Measurements from ENCODE around the gene CDH23. TPM values are rescaled to one million over a fixed set of nuclear protein-coding genes. Genes with fewer than 3 reads are reported as not detected.

Gene CDH23
- total RNA-seq, 2 experiments from 2014 or later: 3.7 to 5.3 TPM

GRCh38 chr10:71575934-71576801, 179.4 kb downstream of the CDH23 start:
- POLR2A ChIA-PET: no interaction called here
- ATAC-seq (ENCODE audit: low read depth) (no peak), DNase-seq (no peak)
- no peaks in the 10 kb centered on the region for H3K36me3 Mint-ChIP-seq
- H3K27me3 Mint-ChIP-seq: peaks cover 2% of the 10 kb centered on the region
- H3K4me1 Mint-ChIP-seq: peaks cover 3% of the 10 kb centered on the region
- no peaks in the 10 kb centered on the region for H3K9me3 Mint-ChIP-seq
- H3K27ac Mint-ChIP-seq: no peak overlapping the region
- no peak overlapping the region for H3K4me3 Mint-ChIP-seq

GRCh38 chr10:71576842-71577241, 180.1 kb downstream of the CDH23 start:
- Mint-ChIP-seq H3K27me3 (peaks cover 2% of the 10 kb centered on the region), H3K27ac (no peak overlapping the region), H3K36me3 (no peaks in the 10 kb centered on the region), H3K9me3 (no peaks in the 10 kb centered on the region), H3K4me1 (peaks cover 3% of the 10 kb centered on the region), H3K4me3 (no peak overlapping the region)
- POLR2A ChIA-PET: no interaction called here
- ATAC-seq (ENCODE audit: low read depth): no peak
- DNase-seq: no peak

DNA sequence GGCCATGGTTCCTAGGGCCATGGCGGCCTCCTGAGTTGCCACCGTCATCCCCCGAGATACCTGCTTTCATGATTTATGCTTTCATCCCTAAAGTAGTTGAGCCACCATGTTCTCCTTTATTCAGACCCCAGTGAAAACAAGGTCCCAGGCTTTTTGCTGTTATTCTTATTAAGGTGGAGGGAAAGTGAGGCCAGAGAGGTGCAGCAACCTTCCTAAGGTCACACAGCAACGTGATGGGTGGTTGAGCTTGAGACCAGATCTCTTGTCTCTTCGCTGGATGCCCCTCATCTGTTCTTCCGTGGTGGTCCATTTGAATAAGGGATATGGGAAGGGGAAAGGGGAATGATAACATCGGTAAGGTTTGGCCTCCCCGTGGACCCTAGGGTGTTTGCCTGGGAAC, 180.6 kb downstream of the CDH23 start:
- POLR2A ChIA-PET: no interaction called here
- DNase-seq (no peak), ATAC-seq (ENCODE audit: low read depth) (no peak)
- Mint-ChIP-seq H3K9me3 (no peaks in the 10 kb centered on the region), H3K27ac (no peak overlapping the region), H3K4me3 (no peak overlapping the region), H3K4me1 (peaks cover 3% of the 10 kb centered on the region), H3K27me3 (peaks cover 2% of the 10 kb centered on the region), H3K36me3 (no peaks in the 10 kb centered on the region)

- Mint-ChIP-seq H3K36me3 (no peaks in the 10 kb centered on the region), H3K4me3 (no peak overlapping the region), H3K27ac (no peak overlapping the region), H3K4me1 (peaks cover 3% of the 10 kb centered on the region), H3K9me3 (no peaks in the 10 kb centered on the region), H3K27me3 (peaks cover 2% of the 10 kb centered on the region)
- POLR2A ChIA-PET: no interaction called here
- DNase-seq (no peak), ATAC-seq (ENCODE audit: low read depth) (no peak)
These were observed 181.3 kb downstream of the CDH23 start for GRCh38 chr10:71578069-71578468.

DNA sequence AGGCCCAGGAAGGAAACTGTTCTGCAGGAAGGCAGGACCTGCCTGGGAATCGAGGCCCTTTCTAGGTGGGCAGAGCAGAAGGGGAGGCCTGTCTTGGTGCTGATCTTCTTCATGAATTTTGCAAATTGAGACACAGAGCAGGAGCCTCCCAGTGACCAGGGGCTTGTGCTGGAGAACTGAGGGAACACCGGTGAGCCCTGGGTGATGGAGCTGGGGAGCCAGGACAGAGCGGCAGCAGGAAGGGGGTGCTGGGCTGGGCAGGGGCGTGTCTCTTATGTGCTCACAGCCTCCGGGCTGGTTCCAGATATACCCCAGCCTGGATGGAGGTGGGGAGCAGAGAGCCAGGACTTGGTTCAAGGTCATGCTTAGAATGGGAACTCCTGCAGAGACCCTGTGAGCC, 182.9 kb downstream of the CDH23 start:
- DNase-seq: no peak
- Mint-ChIP-seq H3K27me3 (peaks cover 2% of the 10 kb centered on the region), H3K36me3 (no peaks in the 10 kb centered on the region), H3K9me3 (no peaks in the 10 kb centered on the region), H3K27ac (no peak overlapping the region), H3K4me1 (peaks cover 3% of the 10 kb centered on the region), H3K4me3 (no peak overlapping the region)
- POLR2A ChIA-PET: no interaction called here
- no peak for ATAC-seq (ENCODE audit: low read depth)

DNA sequence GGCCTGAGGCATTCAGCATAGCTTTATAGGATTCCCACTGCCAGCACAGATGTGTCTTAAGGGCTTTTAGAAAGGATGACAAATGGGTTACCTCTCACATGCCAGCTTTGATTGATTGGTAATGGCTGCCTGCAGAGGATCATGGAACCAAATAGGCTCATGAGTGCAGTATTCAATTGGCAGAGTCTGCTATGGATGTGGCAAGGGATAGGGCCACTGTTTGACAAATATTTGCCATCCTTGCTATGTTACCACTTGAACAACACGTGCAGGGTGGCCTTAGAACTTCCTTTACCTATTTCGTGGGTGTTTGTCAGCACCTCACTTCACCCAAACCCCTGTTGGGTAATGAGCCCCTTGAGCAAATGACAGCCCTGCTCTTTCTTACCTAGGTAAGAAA, 183.7 kb downstream of the CDH23 start:
- no peak for ATAC-seq (ENCODE audit: low read depth)
- Mint-ChIP-seq H3K27ac (no peak overlapping the region), H3K9me3 (no peaks in the 10 kb centered on the region), H3K4me3 (no peak overlapping the region), H3K36me3 (no peaks in the 10 kb centered on the region), H3K4me1 (peaks cover 3% of the 10 kb centered on the region), H3K27me3 (peaks cover 2% of the 10 kb centered on the region)
- POLR2A ChIA-PET: no interaction called here
- no peak for DNase-seq

DNA sequence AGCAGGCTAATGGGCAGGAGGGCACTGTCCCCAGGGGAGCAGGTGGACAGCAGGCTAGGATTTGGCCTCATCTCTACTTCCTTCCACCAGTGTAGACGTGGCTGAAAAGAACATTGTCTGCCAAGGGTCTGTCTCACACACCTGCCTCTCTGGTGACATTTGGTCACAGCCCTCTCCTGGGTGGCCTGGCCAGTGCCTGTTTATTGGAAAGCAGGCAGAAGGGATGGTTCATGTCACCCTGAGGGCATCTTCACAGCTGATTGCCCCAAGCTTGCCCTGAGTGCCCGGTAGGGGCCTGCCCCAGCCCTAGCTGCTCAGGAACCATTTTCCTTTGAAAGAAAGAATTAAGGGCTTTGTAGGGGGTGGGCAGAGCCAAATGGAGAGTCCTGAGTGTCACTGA, 184.2 kb downstream of the CDH23 start:
- H3K9me3 Mint-ChIP-seq: no peaks in the 10 kb centered on the region
- peaks cover 3% of the 10 kb centered on the region for H3K4me1 Mint-ChIP-seq
- H3K27ac Mint-ChIP-seq: no peak overlapping the region
- no peak overlapping the region for H3K4me3 Mint-ChIP-seq
- ATAC-seq (ENCODE audit: low read depth) (no peak), DNase-seq (no peak)
- peaks cover 2% of the 10 kb centered on the region for H3K27me3 Mint-ChIP-seq
- H3K36me3 Mint-ChIP-seq: no peaks in the 10 kb centered on the region
- POLR2A ChIA-PET: no interaction called here

DNA sequence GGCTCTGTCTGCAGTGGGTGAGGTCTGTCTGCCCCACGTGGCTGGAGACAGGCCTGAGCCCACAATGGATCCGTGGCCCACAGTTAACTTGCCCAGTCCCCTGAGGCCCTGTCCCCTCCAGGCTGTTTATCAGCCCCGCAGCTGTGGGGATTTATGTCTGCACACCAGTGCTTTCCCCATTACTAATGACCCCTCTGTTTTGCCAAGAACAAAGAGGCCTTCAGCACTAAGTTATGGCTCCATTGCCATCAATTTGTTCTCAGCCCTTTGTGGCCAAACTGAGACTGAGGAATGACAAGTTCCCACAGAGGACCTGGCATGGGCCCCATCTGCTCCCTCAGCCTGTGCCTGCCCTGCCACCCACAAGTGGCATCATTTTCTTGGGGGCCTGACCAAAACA, 184.7 kb downstream of the CDH23 start:
- ATAC-seq (ENCODE audit: low read depth) (no peak), DNase-seq (no peak)
- Mint-ChIP-seq H3K27me3 (peaks cover 2% of the 10 kb centered on the region), H3K36me3 (no peaks in the 10 kb centered on the region), H3K4me1 (peaks cover 3% of the 10 kb centered on the region), H3K9me3 (no peaks in the 10 kb centered on the region), H3K4me3 (no peak overlapping the region), H3K27ac (no peak overlapping the region)
- POLR2A ChIA-PET: no interaction called here

DNA sequence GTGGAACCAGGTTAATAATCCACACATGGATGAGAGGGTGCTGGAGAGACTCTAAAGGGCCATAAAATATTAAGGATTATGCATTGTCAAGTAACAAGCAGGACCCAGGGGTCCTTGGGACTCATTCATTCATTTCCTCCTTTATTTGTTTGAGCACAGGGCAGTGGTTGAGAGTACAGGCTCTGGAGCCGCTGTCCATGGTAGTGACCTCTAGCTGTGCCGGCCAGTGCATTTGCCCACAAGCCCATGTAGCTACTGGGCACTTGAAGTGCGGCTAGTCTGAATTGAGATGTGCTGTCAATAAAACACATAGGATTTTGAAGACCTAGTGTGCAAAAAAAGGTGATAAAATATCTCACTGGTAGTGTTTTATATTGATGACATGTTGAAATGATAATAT, 185.3 kb downstream of the CDH23 start:
- Mint-ChIP-seq H3K9me3 (no peaks in the 10 kb centered on the region), H3K27ac (no peak overlapping the region), H3K4me1 (peaks cover 3% of the 10 kb centered on the region), H3K36me3 (no peaks in the 10 kb centered on the region), H3K4me3 (no peak overlapping the region), H3K27me3 (peaks cover 2% of the 10 kb centered on the region)
- ATAC-seq (ENCODE audit: low read depth) (no peak), DNase-seq (no peak)
- POLR2A ChIA-PET: no interaction called here

- H3K4me1 Mint-ChIP-seq: peaks cover 3% of the 10 kb centered on the region
- DNase-seq (no peak), ATAC-seq (ENCODE audit: low read depth) (no peak)
- no peaks in the 10 kb centered on the region for H3K36me3 Mint-ChIP-seq
- no peaks in the 10 kb centered on the region for H3K9me3 Mint-ChIP-seq
- no peak overlapping the region for H3K4me3 Mint-ChIP-seq
- H3K27ac Mint-ChIP-seq: no peak overlapping the region
- POLR2A ChIA-PET: no interaction called here
- H3K27me3 Mint-ChIP-seq: peaks cover 2% of the 10 kb centered on the region
These were observed 186.1 kb downstream of the CDH23 start for GRCh38 chr10:71582506-71583475.

GRCh38 chr10:71584461-71584860, 187.7 kb downstream of the CDH23 start:
- H3K36me3 Mint-ChIP-seq: no peaks in the 10 kb centered on the region
- H3K27ac Mint-ChIP-seq: no peak overlapping the region
- DNase-seq (no peak), ATAC-seq (ENCODE audit: low read depth) (no peak)
- no peaks in the 10 kb centered on the region for H3K9me3 Mint-ChIP-seq
- POLR2A ChIA-PET: no interaction called here
- H3K27me3 Mint-ChIP-seq: peaks cover 4% of the 10 kb centered on the region
- H3K4me3 Mint-ChIP-seq: no peak overlapping the region
- H3K4me1 Mint-ChIP-seq: no peaks in the 10 kb centered on the region

GRCh38 chr10:71584902-71585563, 188.3 kb downstream of the CDH23 start:
- POLR2A ChIA-PET: no interaction called here
- Mint-ChIP-seq H3K27ac (no peak overlapping the region), H3K4me1 (no peaks in the 10 kb centered on the region), H3K4me3 (no peak overlapping the region), H3K36me3 (no peaks in the 10 kb centered on the region), H3K9me3 (no peaks in the 10 kb centered on the region), H3K27me3 (peaks cover 2% of the 10 kb centered on the region)
- ATAC-seq (ENCODE audit: low read depth) (no peak), DNase-seq (no peak)

GRCh38 chr10:71585564-71586290, 189.0 kb downstream of the CDH23 start:
- no peak overlapping the region for H3K4me3 Mint-ChIP-seq

More at GRCh38 chr10:71585564-71586290, 189.0 kb downstream of the CDH23 start:
- no peak overlapping the region for H3K27ac Mint-ChIP-seq
- H3K27me3 Mint-ChIP-seq: peaks cover 2% of the 10 kb centered on the region
- no peaks in the 10 kb centered on the region for H3K9me3 Mint-ChIP-seq
- no peak for DNase-seq
- no peaks in the 10 kb centered on the region for H3K4me1 Mint-ChIP-seq
- H3K36me3 Mint-ChIP-seq: no peaks in the 10 kb centered on the region
- ATAC-seq (ENCODE audit: low read depth): no peak
- POLR2A ChIA-PET: no interaction called here

All from activated naive CD8-positive, alpha-beta T cell treated with anti-CD3 and anti-CD28 coated beads, Interleukin-2, amount 10 ng/mL, durations not matched to agents 7 days and 5 days (primary cell).